GM18520 (cell line): ENCODE data around the gene PGF.

Source experiments
- ATAC-seq: cut with Tn5 transposase; IDR thresholded peaks from one replicate; pipeline ENCODE4 v1.9.1; 2021; ENCODE audit not compliant: unreplicated experiment

Gene PGF

GRCh38 chr14:74921053-74921620, 34.3 kb downstream of the PGF start:
- no peak for ATAC-seq

GRCh38 chr14:74920281-74920680, 35.1 kb downstream of the PGF start:
- ATAC-seq: no peak

GRCh38 chr14:74919421-74920165, 35.8 kb downstream of the PGF start:
- ATAC-seq: no peak

GRCh38 chr14:74918380-74918779, 37.0 kb downstream of the PGF start:
- ATAC-seq: no peak

- no peak for ATAC-seq
These were observed 37.7 kb downstream of the PGF start for GRCh38 chr14:74917646-74918081.

GRCh38 chr14:74917178-74917543, 38.2 kb downstream of the PGF start:
- no peak for ATAC-seq

- no peak for ATAC-seq
These were observed 39.6 kb downstream of the PGF start for GRCh38 chr14:74915826-74916225.

GRCh38 chr14:74915426-74915825, 40.0 kb downstream of the PGF start:
- no peak for ATAC-seq

GRCh38 chr14:74913986-74914573, 41.3 kb downstream of the PGF start:
- ATAC-seq: no peak

- no peak for ATAC-seq
These were observed 41.9 kb downstream of the PGF start for GRCh38 chr14:74913393-74913910.

GRCh38 chr14:74912801-74913200, 42.6 kb downstream of the PGF start:
- no peak for ATAC-seq

GRCh38 chr14:74912111-74912510, 43.3 kb downstream of the PGF start:
- no peak for ATAC-seq

- ATAC-seq: no peak
These were observed 43.7 kb downstream of the PGF start for GRCh38 chr14:74911704-74912103.

GRCh38 chr14:74911221-74911620, 44.2 kb downstream of the PGF start:
- ATAC-seq: no peak

GRCh38 chr14:74910556-74910955, 44.8 kb downstream of the PGF start:
- no peak for ATAC-seq

- no peak for ATAC-seq
These were observed 45.5 kb downstream of the PGF start for GRCh38 chr14:74909911-74910310.

- ATAC-seq: no peak
These were observed 45.9 kb downstream of the PGF start for GRCh38 chr14:74909501-74909900.

GRCh38 chr14:74908861-74909341, 46.5 kb downstream of the PGF start:
- ATAC-seq: no peak

- ATAC-seq: no peak
These were observed 47.7 kb downstream of the PGF start for GRCh38 chr14:74907744-74908143.

- ATAC-seq: no peak
These were observed 48.4 kb downstream of the PGF start for GRCh38 chr14:74906925-74907521.

GRCh38 chr14:74905595-74906142, 49.7 kb downstream of the PGF start:
- no peak for ATAC-seq
